AG09309 (cell line): ENCODE data around the gene FOXP1.
A peak's percentile ranks its signal among the peaks of the same experiment; 100 is the strongest.

Experiments
- DNase-seq: peaks from one replicate; pipeline ENCODE4 v3.0.0-alpha.2; 2010; ENCODE audit warnings: low read depth
- H3K4me3 ChIP-seq: 2 replicates; pipeline ENCODE4 v1.5.1; 2011; ENCODE audit warnings: mild to moderate bottlenecking, low read depth, low read length, moderate library complexity; ENCODE audit not compliant: control insufficient read depth
- CTCF ChIP-seq: IDR thresholded peaks from 2 replicates; pipeline ENCODE4 v1.5.1; 2011; ENCODE audit warnings: mild to moderate bottlenecking, low read depth, low read length, inconsistent platforms; ENCODE audit not compliant: insufficient read depth, control insufficient read depth; ENCODE audit errors: missing control alignments

The FOXP1 gene

DNA sequence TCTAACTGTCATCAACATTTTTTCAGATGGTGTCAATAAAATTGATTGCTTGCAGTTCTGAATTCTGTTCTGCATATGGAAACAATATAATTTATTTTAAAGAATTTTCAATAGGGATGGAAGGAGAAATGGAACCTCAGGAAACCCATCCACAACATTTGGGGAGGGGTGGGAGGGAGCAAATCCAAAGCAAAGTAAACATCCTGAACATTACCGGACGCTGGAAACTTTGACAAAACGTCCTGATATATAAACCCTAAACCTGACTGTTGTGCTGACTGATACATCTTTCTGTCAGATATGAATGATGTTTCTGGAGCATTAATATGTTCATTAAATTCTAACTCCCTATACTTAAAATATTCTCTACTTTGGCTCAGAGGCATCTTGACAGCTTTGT, 479.0 kb downstream of the FOXP1 start:
- no peak overlapping the region for H3K4me3 ChIP-seq
- TF ChIP-seq CTCF: no peak
- DNase-seq: no peak

DNA sequence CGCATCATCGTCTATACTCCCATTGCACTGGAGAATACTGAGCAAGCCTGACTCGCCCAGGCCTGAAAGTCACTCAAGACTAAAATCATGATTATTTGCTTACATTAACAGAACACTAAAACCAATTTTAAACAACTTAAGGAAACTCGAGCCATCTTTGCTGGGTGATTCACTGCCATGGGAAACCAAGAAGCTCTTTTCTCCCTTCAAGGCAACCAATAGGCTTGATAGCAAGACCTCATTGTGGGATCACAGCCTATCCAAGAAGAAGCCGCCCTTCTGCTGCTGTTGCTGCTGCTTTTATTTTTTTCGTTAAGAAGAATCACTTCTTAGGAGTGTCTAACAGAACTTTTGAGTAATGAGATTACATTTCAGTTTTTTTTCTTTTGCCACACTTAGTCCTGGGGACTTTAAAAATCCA, 479.4 kb downstream of the FOXP1 start:
- no peak overlapping the region for H3K4me3 ChIP-seq
- DNase-seq: peak; percentile 76
- no peak for TF ChIP-seq CTCF

DNA sequence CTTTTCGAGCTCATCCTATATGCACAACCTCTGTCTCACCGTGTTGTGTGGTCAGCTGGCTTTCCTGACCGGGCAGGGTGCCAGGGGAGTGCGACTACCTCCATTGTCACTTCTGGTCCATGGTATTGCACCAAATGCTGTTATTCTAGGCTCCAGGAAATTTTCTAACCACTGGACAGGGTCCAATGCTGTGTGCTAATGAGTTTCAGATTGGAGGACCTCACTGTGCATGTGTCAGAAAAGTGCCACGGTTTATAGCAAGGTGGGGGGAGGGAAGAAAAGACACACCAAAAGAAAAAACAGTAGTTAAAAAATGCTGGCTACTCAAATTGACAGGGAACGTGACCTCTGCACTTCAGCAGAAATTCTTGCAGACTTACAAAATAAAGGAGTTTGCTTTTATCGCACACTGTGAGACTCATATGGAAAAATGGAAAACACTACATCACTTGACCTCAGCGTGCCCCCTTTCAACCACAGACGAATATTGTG, 480.1 kb downstream of the FOXP1 start:
- DNase-seq: peak; percentile 53
- TF ChIP-seq CTCF: no peak
- no peak overlapping the region for H3K4me3 ChIP-seq

DNA sequence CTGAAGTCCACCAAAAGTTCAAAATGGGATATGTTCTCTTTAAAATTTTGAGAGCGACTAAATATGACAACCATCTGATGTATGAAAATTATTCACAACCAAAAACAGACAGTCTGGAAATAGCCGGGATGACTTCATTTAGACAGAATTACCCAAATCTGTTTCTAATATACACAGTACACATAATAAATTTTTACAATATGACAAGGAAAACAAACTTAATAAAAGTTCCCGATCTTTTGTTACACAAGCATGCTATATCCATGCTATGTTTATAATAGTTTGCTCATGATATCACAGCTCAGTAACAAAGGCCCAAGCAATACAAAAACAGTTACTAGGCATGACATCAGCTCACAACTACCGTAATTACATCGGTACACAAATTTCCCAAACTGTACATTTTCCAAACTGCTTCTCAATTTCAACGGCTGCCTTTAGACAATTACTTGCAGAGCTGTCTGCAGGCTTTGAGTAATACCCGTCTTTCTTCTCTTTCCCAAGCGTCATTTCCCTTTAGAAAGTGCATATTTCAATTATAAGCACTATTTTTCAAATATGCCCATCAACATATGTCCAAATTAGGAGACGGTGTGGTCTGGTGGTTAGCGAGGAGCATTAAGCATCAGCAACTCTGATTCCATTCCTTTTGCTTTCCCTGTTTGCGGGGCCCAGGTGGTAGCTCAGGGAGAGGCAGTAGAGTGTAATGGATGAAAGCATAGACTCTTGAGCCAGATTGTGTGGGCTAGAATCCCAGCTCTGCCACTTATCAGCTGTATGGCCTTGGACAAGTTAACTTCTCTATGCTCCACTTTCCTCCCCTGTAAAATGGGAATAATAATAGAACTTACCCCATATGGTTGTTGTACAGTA, 481.2 kb downstream of the FOXP1 start:
- peak; percentile 90 for DNase-seq
- no peak for TF ChIP-seq CTCF

GRCh38 chr3:71101626-71102025, 481.9 kb downstream of the FOXP1 start:
- no peak overlapping the region for H3K4me3 ChIP-seq
- no peak for TF ChIP-seq CTCF
- no peak for DNase-seq

More for the DNA sequence above, 481.2 kb downstream of the FOXP1 start:
- H3K4me3 ChIP-seq: no peak overlapping the region

- no peak overlapping the region; the same call in 1 of the 2 replicates for H3K4me3 ChIP-seq
- TF ChIP-seq CTCF: no peak
- no peak for DNase-seq
Observed at GRCh38 chr3:71101014-71101413, 482.5 kb downstream of the FOXP1 start.
